NCI-H526 treated with DMSO at 0.1 percent for 48 hours (cell line): Measurements from ENCODE around the gene TXLNB.
A peak's percentile ranks its signal among the peaks of the same experiment; 100 is the strongest.
"Not testable (repeated sequence)": the region's sequence is repeated elsewhere in the genome, so short reads cannot be mapped to it uniquely, and the experiment has no call there.

Source experiments
- DNase-seq: peaks from one replicate; lab custom pipeline; 2025; lab: John Stamatoyannopoulos, UW

TXLNB gene

DNA sequence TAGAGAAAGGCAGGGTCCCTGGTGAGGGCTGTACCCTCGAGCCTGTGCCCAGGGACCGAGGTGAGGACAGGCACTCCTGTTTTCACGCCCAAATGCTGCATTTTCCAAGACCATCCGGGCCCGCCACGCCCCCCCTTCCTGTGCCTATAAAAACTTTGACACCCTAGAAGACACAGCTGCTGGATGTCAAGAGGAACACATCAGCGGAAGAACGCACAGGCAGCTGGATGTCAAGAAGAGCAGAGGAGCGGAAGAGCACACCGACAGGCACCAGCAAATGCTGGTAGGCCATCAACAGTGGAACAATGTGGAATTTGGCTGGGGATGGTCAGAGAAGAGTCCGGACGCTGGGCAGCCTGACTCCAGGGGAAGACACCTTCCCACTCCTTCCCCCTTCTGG, 56.1 kb downstream of the TXLNB start:
- DNase-seq, result no peak

GRCh38 chr6:139234193-139234592, 57.6 kb downstream of the TXLNB start:
- DNase-seq, result not testable (repeated sequence)

- DNase-seq, result no peak
Observed at GRCh38 chr6:139231206-139231605, 60.6 kb downstream of the TXLNB start.

- peak; percentile 77 for DNase-seq
Observed at GRCh38 chr6:139230391-139230840, 61.4 kb downstream of the TXLNB start.

DNA sequence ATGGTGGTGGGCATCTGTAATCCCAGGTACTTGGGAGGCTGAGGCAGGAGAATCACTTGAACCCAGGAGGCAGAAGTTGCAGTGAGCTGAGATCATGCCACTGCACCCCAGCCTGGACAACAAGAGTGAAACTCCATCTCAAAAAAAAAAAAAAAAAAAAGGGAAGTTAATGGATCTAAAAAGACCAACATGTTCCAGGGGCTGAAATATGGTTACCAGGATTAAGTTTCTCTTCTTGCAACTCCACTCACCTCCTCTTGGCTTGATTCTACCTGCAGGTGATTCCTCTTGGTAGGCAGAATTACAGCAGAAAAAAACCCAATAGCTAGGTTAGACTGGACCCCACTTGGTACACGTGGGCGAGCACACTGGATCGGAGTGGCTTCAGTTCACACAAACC, 63.4 kb downstream of the TXLNB start:
- not testable (repeated sequence) for DNase-seq

DNA sequence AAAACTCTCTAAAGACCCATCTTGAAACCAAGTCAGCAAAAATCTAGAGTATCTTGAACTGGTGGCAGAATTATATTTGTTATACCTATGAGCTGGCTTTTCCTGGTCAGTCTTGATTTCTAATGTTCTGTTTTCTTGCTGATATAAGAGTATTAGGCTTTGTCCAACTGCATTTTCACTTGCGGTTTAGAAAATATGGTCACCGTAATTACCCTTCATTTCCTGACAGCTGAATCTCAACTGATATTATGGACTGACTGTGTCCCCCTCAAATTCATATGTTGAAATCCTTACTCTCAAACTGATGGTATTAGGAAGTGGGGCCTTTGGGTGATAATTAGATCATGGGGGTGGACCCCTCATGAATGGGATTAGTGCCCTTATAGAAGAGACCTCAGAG, 72.1 kb downstream of the TXLNB start:
- DNase-seq, result no peak

GRCh38 chr6:139219271-139219729, 72.5 kb downstream of the TXLNB start:
- DNase-seq, result peak; percentile 94

DNA sequence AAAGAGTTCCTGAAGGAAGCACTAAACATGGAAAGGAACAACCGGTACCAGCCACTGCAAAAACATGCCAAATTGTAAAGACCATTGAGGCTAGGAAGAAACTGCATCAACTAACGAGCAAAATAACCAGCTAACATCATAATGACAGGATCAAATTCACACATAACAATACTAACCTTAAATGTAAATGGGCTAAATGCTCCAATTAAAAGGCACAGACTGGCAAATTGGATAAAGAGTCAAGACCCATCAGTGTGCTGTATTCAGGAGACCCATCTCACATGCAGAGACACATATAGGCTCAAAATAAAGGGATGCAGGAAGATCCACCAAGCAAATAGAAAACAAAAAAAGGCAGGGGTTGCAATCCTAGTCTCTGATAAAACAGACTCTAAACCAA, 79.3 kb downstream of the TXLNB start:
- not testable (repeated sequence) for DNase-seq

DNA sequence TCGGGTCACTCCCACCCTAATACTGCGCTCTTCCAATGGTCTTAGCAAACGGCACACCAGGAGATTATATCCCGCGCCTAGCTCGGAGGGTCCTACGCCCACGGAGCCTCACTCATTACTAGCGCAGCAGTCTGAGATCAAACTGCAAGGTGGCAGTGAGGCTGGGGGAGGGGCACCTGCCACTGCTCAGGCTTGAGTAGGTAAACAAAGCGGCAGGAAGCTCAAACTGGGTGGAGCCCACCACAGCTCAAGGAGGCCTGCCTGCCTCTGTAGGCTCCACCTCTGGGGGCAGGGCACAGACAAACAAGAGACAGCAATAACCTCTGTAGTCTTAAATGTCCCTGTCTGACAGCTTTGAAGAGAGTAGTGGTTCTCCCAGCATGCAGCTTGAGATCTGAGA, 81.0 kb downstream of the TXLNB start:
- DNase-seq, result not testable (repeated sequence)

GRCh38 chr6:139205843-139206242, 86.0 kb downstream of the TXLNB start:
- DNase-seq, result no peak

GRCh38 chr6:139204978-139205377, 86.8 kb downstream of the TXLNB start:
- no peak for DNase-seq

DNA sequence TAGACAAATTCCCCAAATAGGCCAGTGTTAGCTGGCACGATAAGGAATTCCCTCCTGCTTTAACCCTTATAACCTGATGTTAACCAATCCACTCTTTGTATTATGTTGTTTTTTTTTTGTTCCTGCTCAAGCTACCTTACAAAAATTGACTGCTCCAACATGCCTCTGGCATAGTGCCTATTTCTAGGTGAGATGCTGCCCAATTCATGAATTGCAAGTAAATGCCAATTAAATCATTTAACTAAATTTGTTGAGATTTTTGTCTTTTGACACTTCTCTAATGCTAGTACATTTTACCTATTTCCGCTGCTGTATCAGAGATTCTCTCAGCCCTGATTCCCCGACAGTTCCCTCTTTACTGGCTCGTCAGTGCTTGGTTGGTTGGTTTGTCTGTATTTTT, 90.4 kb downstream of the TXLNB start:
- DNase-seq, result no peak

DNA sequence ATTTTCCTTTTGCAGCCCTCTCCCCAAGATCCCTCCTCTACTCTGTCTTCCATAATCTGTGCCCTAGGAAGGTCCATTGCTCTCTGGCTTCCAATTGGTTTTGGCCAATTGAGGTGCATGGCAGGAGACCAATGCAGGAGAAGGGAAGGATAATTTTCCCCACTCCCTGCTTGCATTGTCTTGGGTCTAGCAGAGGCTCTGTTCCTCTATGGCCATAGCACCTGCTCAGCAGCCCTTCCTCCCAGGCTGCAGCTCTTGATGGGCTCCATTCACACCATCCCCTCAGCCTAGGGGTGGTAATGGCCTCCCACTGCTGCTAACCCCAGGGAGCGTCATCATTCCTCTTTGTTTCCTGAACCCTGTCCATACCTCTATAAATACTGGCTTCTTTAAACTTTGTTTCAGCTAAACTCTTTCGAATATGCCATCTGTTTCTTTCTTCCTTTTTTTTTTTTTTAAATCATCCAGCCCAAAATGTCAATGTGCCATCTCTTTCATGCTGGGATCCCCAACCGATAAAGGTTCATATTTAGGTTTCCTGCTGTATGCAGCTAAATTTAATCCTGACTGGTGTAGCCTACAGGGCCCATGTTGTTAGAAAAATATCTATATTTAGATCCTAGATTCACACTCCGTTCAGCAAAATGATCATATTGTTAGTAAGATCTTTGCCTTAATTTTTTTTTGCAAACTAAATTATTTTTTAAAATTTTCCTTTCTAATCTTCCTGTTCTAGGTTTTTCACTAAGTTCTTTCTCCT, 93.1 kb downstream of the TXLNB start:
- no peak for DNase-seq

GRCh38 chr6:139194740-139195139, 97.1 kb downstream of the TXLNB start:
- DNase-seq, result no peak
